ENCODE results near the gene SLC22A31. TPM values are rescaled to one million over a fixed set of nuclear protein-coding genes. Genes with fewer than 3 reads are reported as not detected.
"Not testable (repeated sequence)": the region's sequence is repeated elsewhere in the genome, so short reads cannot be mapped to it uniquely, and the experiment has no call there.

Gene SLC22A31
- total RNA-seq, 1 donor from 2014 or later, result not detected

- not testable (repeated sequence) for H3K9me3 ChIP-seq (ENCODE audit: control insufficient read depth in 3 of 3, low read length in 3 of 3); H3K4me1 ChIP-seq (ENCODE audit: control insufficient read depth in 3 of 3, insufficient read depth in 3 of 3, low read length in 3 of 3); H3K27me3 ChIP-seq (ENCODE audit: control insufficient read depth in 3 of 3, insufficient read depth in 3 of 3, low read length in 3 of 3); H3K9ac ChIP-seq (ENCODE audit: low read depth in 1 of 3, low read length in 3 of 3); H3K27ac ChIP-seq (ENCODE audit: low read depth, low read length); H3K4me3 ChIP-seq (ENCODE audit: low read length in 3 of 3)
- peaks cover 2 to 31% (median 7%) of the 10 kb centered on the region in 3 donors for H3K36me3 ChIP-seq (ENCODE audit: control insufficient read depth in 3 of 3, insufficient read depth in 3 of 3, low read length in 3 of 3)
Measured at GRCh38 chr16:89188471-89189357, 11.6 kb downstream of the SLC22A31 start.

GRCh38 chr16:89187770-89188392 lies 12.5 kb downstream of the SLC22A31 start:
- Histone ChIP-seq H3K4me1 (ENCODE audit: control insufficient read depth in 3 of 3, insufficient read depth in 3 of 3, low read length in 3 of 3) (no peaks in the 10 kb centered on the region), H3K4me3 (ENCODE audit: low read length in 3 of 3) (no peak overlapping the region), H3K27ac (ENCODE audit: low read depth, low read length) (no peak overlapping the region), H3K9me3 (ENCODE audit: control insufficient read depth in 3 of 3, low read length in 3 of 3) (no peaks in the 10 kb centered on the region), H3K36me3 (ENCODE audit: control insufficient read depth in 3 of 3, insufficient read depth in 3 of 3, low read length in 3 of 3) (peaks cover 4 to 36% (median 12%) of the 10 kb centered on the region in 3 donors), H3K27me3 (ENCODE audit: control insufficient read depth in 3 of 3, insufficient read depth in 3 of 3, low read length in 3 of 3) (no peaks in the 10 kb centered on the region), H3K9ac (ENCODE audit: low read depth in 1 of 3, low read length in 3 of 3) (no peak overlapping the region)

- Histone ChIP-seq H3K36me3 (ENCODE audit: control insufficient read depth in 3 of 3, insufficient read depth in 3 of 3, low read length in 3 of 3) (peaks cover 4 to 36% (median 12%) of the 10 kb centered on the region in 3 donors), H3K9ac (ENCODE audit: low read depth in 1 of 3, low read length in 3 of 3) (no peak overlapping the region), H3K9me3 (ENCODE audit: control insufficient read depth in 3 of 3, low read length in 3 of 3) (no peaks in the 10 kb centered on the region), H3K4me1 (ENCODE audit: control insufficient read depth in 3 of 3, insufficient read depth in 3 of 3, low read length in 3 of 3) (no peaks in the 10 kb centered on the region), H3K27ac (ENCODE audit: low read depth, low read length) (no peak overlapping the region), H3K27me3 (ENCODE audit: control insufficient read depth in 3 of 3, insufficient read depth in 3 of 3, low read length in 3 of 3) (no peaks in the 10 kb centered on the region), H3K4me3 (ENCODE audit: low read length in 3 of 3) (no peak overlapping the region)
Measured at GRCh38 chr16:89187032-89187769, 13.1 kb downstream of the SLC22A31 start.

GRCh38 chr16:89186593-89187031 lies 13.7 kb downstream of the SLC22A31 start:
- not testable (repeated sequence) for H3K27ac ChIP-seq (ENCODE audit: low read depth, low read length); H3K4me3 ChIP-seq (ENCODE audit: low read length in 3 of 3); H3K9me3 ChIP-seq (ENCODE audit: control insufficient read depth in 3 of 3, low read length in 3 of 3); H3K9ac ChIP-seq (ENCODE audit: low read depth in 1 of 3, low read length in 3 of 3); H3K4me1 ChIP-seq (ENCODE audit: control insufficient read depth in 3 of 3, insufficient read depth in 3 of 3, low read length in 3 of 3); H3K27me3 ChIP-seq (ENCODE audit: control insufficient read depth in 3 of 3, insufficient read depth in 3 of 3, low read length in 3 of 3)
- H3K36me3 ChIP-seq (ENCODE audit: control insufficient read depth in 3 of 3, insufficient read depth in 3 of 3, low read length in 3 of 3), result peaks cover 4 to 36% (median 12%) of the 10 kb centered on the region in 3 donors

- not testable (repeated sequence) for H3K27me3 ChIP-seq (ENCODE audit: control insufficient read depth in 3 of 3, insufficient read depth in 3 of 3, low read length in 3 of 3); H3K27ac ChIP-seq (ENCODE audit: low read depth, low read length); H3K4me1 ChIP-seq (ENCODE audit: control insufficient read depth in 3 of 3, insufficient read depth in 3 of 3, low read length in 3 of 3); H3K4me3 ChIP-seq (ENCODE audit: low read length in 3 of 3); H3K9me3 ChIP-seq (ENCODE audit: control insufficient read depth in 3 of 3, low read length in 3 of 3); H3K9ac ChIP-seq (ENCODE audit: low read depth in 1 of 3, low read length in 3 of 3)
- H3K36me3 ChIP-seq (ENCODE audit: control insufficient read depth in 3 of 3, insufficient read depth in 3 of 3, low read length in 3 of 3), result peaks cover 5 to 31% (median 13%) of the 10 kb centered on the region in 3 donors
Measured at GRCh38 chr16:89185887-89186592, 14.3 kb downstream of the SLC22A31 start.

GRCh38 chr16:89184933-89185794 lies 15.2 kb downstream of the SLC22A31 start:
- no peak overlapping the region for H3K4me3 ChIP-seq (ENCODE audit: low read length in 3 of 3)
- no peak overlapping the region for H3K27ac ChIP-seq (ENCODE audit: low read depth, low read length)
- no peak overlapping the region for H3K9ac ChIP-seq (ENCODE audit: low read depth in 1 of 3, low read length in 3 of 3)
- H3K27me3 ChIP-seq (ENCODE audit: control insufficient read depth in 3 of 3, insufficient read depth in 3 of 3, low read length in 3 of 3), result peaks cover 0 to 3% (median 0%) of the 10 kb centered on the region in 3 donors
- H3K36me3 ChIP-seq (ENCODE audit: control insufficient read depth in 3 of 3, insufficient read depth in 3 of 3, low read length in 3 of 3), result peaks cover 6 to 29% (median 13%) of the 10 kb centered on the region in 3 donors
- no peaks in the 10 kb centered on the region for H3K9me3 ChIP-seq (ENCODE audit: control insufficient read depth in 3 of 3, low read length in 3 of 3)
- no peaks in the 10 kb centered on the region for H3K4me1 ChIP-seq (ENCODE audit: control insufficient read depth in 3 of 3, insufficient read depth in 3 of 3, low read length in 3 of 3)

DNA sequence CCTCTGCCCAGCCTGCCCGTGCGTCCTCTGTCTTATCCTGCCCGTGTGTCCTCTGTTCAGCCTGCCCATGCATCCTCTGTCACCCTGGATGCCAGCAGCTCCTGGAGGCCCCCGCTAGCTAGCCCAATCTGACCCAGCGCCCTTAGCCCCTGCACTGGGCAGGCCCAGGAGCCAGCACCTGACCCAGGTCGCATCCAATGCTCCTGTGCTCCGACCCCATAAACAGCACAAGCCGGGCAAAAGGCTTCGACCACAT lies 15.7 kb downstream of the SLC22A31 start:
- no peaks in the 10 kb centered on the region for H3K9me3 ChIP-seq (ENCODE audit: control insufficient read depth in 3 of 3, low read length in 3 of 3)
- no peak overlapping the region for H3K4me3 ChIP-seq (ENCODE audit: low read length in 3 of 3)
- peaks cover 8 to 30% (median 13%) of the 10 kb centered on the region in 3 donors for H3K36me3 ChIP-seq (ENCODE audit: control insufficient read depth in 3 of 3, insufficient read depth in 3 of 3, low read length in 3 of 3)
- H3K27ac ChIP-seq (ENCODE audit: low read depth, low read length), result no peak overlapping the region
- H3K4me1 ChIP-seq (ENCODE audit: control insufficient read depth in 3 of 3, insufficient read depth in 3 of 3, low read length in 3 of 3), result no peaks in the 10 kb centered on the region
- no peak overlapping the region for H3K9ac ChIP-seq (ENCODE audit: low read depth in 1 of 3, low read length in 3 of 3)
- H3K27me3 ChIP-seq (ENCODE audit: control insufficient read depth in 3 of 3, insufficient read depth in 3 of 3, low read length in 3 of 3), result peaks cover 0 to 3% (median 0%) of the 10 kb centered on the region in 3 donors

DNA sequence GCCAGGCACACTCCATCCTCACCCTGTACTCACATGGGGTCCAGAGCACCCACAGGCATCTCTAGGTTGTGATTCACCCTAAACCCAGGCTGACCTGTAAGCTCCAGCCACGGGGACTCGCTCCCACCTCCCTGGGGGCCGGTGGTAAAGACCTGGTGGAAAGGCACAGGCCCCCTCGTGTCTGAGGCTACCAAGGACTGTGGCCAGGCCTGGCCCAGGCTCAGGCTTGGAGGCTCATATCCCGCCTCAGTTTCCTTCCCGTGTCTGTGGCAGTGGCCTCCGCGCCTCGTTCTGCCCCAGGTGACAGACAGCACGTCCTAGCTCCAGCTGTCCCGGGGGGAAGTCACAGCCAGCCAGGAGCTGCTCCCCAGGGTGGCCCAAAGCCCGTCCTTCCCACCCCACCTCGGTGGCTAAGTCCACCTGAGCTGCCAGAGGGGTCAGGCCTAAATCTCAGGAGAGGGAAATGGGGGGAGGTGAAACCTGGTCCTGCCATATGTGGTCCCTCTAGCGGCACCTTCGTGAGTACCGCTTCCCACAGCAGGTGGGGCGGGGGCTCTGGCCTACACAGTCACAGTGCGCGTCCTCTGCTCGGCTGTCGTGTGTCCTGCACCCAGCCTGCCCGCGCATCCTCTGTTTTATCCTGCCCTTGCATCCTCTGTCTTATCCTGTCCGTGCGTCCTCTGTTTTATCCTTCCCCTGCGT lies 16.2 kb downstream of the SLC22A31 start:
- Histone ChIP-seq H3K27me3 (ENCODE audit: control insufficient read depth in 3 of 3, insufficient read depth in 3 of 3, low read length in 3 of 3) (peaks cover 0 to 3% (median 0%) of the 10 kb centered on the region in 3 donors), H3K4me3 (ENCODE audit: low read length in 3 of 3) (no peak overlapping the region), H3K4me1 (ENCODE audit: control insufficient read depth in 3 of 3, insufficient read depth in 3 of 3, low read length in 3 of 3) (no peaks in the 10 kb centered on the region), H3K36me3 (ENCODE audit: control insufficient read depth in 3 of 3, insufficient read depth in 3 of 3, low read length in 3 of 3) (peaks cover 9 to 30% (median 13%) of the 10 kb centered on the region in 3 donors), H3K9me3 (ENCODE audit: control insufficient read depth in 3 of 3, low read length in 3 of 3) (no peaks in the 10 kb centered on the region), H3K27ac (ENCODE audit: low read depth, low read length) (no peak overlapping the region), H3K9ac (ENCODE audit: low read depth in 1 of 3, low read length in 3 of 3) (no peak overlapping the region)

Measured in skeletal muscle tissue (tissue), 4 donors.